Caco-2 (cell line): Measurements from ENCODE around the gene ASPHD1. TPM values are rescaled to one million over a fixed set of nuclear protein-coding genes. Genes with fewer than 3 reads are reported as not detected.
A peak's percentile ranks its signal among the peaks of the same experiment; 100 is the strongest.

ENCODE experiments used
- BruUV-seq: library from RNA; stranded (reverse); fragments of 400-500 nt; replicated peaks from 2 replicates; lab custom pipeline; 2021; lab: Mats Ljungman, UMichigan
- CTCF ChIA-PET: fragments of 300-600 bp; sonication (Branson Sonifier 250); formaldehyde crosslinking; loops from one replicate; lab custom pipeline; 2022; ENCODE audit warnings: antibody characterized with exemption; lab: Charles Lee
- POLR2A ChIA-PET: fragments of 300-600 bp; sonication (Branson Sonifier 250); formaldehyde crosslinking; loops from one replicate; lab custom pipeline; 2022; ENCODE audit warnings: antibody characterized with exemption; lab: Charles Lee
- DNase-seq, 2 experiments: peaks; one replicate each; pipeline versions ENCODE4 v3.0.0 to v3.0.0-alpha.2; 2020 to 2022
- H3K27me3 ChIP-seq: replicated peaks from 2 replicates; pipeline ENCODE4 v1.6.0; 2011; ENCODE audit warnings: low read length; ENCODE audit not compliant: control insufficient read depth, insufficient read depth
- H3K36me3 ChIP-seq: 2 replicates; pipeline ENCODE4 v1.5.1; 2011; ENCODE audit warnings: low read length; ENCODE audit not compliant: control insufficient read depth, insufficient read depth
- H3K4me1 ChIP-seq: fragments of 250-450 bp; sonication (Bioruptor Pico); 2 replicates; pipeline ENCODE4 v1.5.1; 2020; ENCODE audit warnings: mild to moderate bottlenecking
- H3K4me3 ChIP-seq: 2 replicates; pipeline ENCODE4 v1.5.1; 2011; ENCODE audit warnings: low read depth, mild to moderate bottlenecking, control low read depth, low read length
- H3K9me3 ChIP-seq: fragments of 250-450 bp; sonication (Bioruptor Pico); 2 replicates; pipeline ENCODE4 v1.5.1; 2020; ENCODE audit warnings: mild to moderate bottlenecking, moderate library complexity
- H3K27ac Mint-ChIP-seq: one replicate; pipeline ENCODE4 v1.8.0; 2022; ENCODE audit warnings: mixed read lengths; ENCODE audit not compliant: unreplicated experiment
- H3K27me3 Mint-ChIP-seq: one replicate; pipeline ENCODE4 v1.8.0; 2022; ENCODE audit warnings: mixed read lengths; ENCODE audit not compliant: insufficient read depth, unreplicated experiment
- H3K36me3 Mint-ChIP-seq: one replicate; pipeline ENCODE4 v1.8.0; 2022; ENCODE audit warnings: mild to moderate bottlenecking, mixed read lengths; ENCODE audit not compliant: insufficient read depth, unreplicated experiment
- H3K4me1 Mint-ChIP-seq: one replicate; pipeline ENCODE4 v1.8.0; 2022; ENCODE audit warnings: low read depth, mixed read lengths; ENCODE audit not compliant: unreplicated experiment
- H3K4me3 Mint-ChIP-seq: one replicate; pipeline ENCODE4 v1.8.0; 2022; ENCODE audit warnings: mild to moderate bottlenecking, moderate library complexity, mixed read lengths; ENCODE audit not compliant: unreplicated experiment
- H3K9me3 Mint-ChIP-seq: one replicate; pipeline ENCODE4 v1.8.0; 2022; ENCODE audit warnings: mixed read lengths; ENCODE audit not compliant: unreplicated experiment
- intact Hi-C: fragments of 100-400 bp; cut with micrococcal nuclease; formaldehyde crosslinking; loops from one replicate; pipeline ENCODE4 v1.10.0; 2022; ENCODE audit not compliant: unreplicated experiment
- total RNA-seq: library from RNA; stranded (reverse); gene quantifications from 2 replicates; pipeline ENCODE4 v1.2.3, GENCODE V29; 2022
- TF ChIP-seq, protein P1 (sequence below), 2 experiments: fragments of 200-600 bp in 1 of 2; IDR thresholded peaks; 1 replicate in 1 of 2; 2 replicates in 1 of 2; pipeline versions ENCODE4 v1.5.1 to v1.8.0; 2011 to 2022; ENCODE audit warnings: antibody characterized with exemption in 1 of 2, control low read depth in 1 of 2, inconsistent platforms in 1 of 2, low read depth in 1 of 2, low read length in 1 of 2, mild to moderate bottlenecking in 1 of 2, moderate library complexity in 1 of 2; ENCODE audit not compliant: insufficient read depth in 1 of 2, severe bottlenecking in 1 of 2, unreplicated experiment in 1 of 2

Gene ASPHD1
- total RNA-seq, 1 experiment from 2014 or later: 13.2 TPM

DNA sequence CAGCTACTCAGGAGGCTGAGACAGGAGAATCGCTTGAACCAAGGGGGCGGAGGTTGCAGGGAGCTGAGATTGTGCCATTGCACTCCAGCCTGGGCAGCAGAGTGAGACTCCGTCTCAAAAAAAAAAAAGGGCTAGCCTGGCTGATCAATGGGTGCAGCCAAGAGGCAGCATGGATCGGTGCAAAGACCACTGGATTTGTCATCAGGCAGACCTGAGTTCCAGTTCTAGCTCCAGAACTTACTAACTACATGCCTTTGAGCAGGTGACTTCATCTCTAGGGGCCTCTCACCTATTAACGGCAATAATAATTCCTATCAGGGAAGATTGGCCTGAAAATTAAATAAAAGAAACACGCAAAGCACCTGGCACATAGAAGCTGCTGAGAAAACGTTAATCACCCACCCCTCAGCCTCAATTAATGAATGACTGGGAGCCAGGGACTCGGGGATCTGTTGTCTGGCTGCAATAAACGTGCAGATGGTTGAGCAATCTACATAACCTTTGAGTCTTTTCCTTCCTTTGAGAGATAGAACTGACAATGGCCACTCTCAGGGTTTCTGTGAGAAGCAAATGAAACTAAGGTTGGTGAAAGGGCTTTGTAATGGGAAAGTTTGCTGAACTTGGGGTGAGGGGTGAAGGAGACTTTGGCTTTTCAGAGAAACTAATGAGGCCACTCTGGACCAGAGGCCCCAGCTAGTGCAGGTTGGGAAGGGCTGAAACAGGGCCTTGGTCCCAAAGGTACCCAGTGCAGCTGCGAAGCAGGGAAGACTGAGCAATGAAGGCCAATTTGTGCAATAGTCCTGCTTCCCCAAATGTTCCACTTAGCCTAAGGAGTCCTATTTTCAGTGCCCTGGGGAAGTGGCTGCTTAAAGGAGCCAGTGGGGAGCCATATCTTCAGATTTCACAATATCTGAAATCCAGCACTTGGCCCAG lies 8.5 kb upstream of the ASPHD1 start:
- ChIA-PET POLR2A (no interaction called here), CTCF (no interaction called here)
- no TSS peak for BruUV-seq
- TF ChIP-seq, protein P1, sequence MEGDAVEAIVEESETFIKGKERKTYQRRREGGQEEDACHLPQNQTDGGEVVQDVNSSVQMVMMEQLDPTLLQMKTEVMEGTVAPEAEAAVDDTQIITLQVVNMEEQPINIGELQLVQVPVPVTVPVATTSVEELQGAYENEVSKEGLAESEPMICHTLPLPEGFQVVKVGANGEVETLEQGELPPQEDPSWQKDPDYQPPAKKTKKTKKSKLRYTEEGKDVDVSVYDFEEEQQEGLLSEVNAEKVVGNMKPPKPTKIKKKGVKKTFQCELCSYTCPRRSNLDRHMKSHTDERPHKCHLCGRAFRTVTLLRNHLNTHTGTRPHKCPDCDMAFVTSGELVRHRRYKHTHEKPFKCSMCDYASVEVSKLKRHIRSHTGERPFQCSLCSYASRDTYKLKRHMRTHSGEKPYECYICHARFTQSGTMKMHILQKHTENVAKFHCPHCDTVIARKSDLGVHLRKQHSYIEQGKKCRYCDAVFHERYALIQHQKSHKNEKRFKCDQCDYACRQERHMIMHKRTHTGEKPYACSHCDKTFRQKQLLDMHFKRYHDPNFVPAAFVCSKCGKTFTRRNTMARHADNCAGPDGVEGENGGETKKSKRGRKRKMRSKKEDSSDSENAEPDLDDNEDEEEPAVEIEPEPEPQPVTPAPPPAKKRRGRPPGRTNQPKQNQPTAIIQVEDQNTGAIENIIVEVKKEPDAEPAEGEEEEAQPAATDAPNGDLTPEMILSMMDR (IDR thresholded peaks at IDR 0.05; ENCODE audit: insufficient read depth in 1 of 2, low read depth in 1 of 2, low read length in 1 of 2, severe bottlenecking in 1 of 2, unreplicated experiment in 1 of 2): no peak
- H3K27me3 Mint-ChIP-seq: no peaks in the 10 kb centered on the region
- peak overlapping the region; percentile 95 for H3K27ac Mint-ChIP-seq
- Histone ChIP-seq H3K4me1 (peaks cover 19% of the 10 kb centered on the region), H3K36me3 (no peaks in the 10 kb centered on the region; the same call in none of the 2 replicates), H3K27me3 (no peaks in the 10 kb centered on the region), H3K9me3 (no peaks in the 10 kb centered on the region), H3K4me3 (no peak overlapping the region)
- intact Hi-C loops: loop anchor here (10.0 kb wide), 1 partner anchor 133 kb away; the partner anchor contains the start of gene C16orf92
- DNase-seq: peak; percentile 54 to 66
- H3K9me3 Mint-ChIP-seq: no peaks in the 10 kb centered on the region
- peaks cover 7% of the 10 kb centered on the region for H3K4me1 Mint-ChIP-seq
- peak overlapping the region; percentile 51 for H3K4me3 Mint-ChIP-seq
- peaks cover 7% of the 10 kb centered on the region for H3K36me3 Mint-ChIP-seq

- Mint-ChIP-seq H3K4me1 (peaks cover 11% of the 10 kb centered on the region), H3K27ac (peak overlapping the region; percentile 95), H3K9me3 (no peaks in the 10 kb centered on the region), H3K36me3 (peaks cover 7% of the 10 kb centered on the region), H3K27me3 (no peaks in the 10 kb centered on the region), H3K4me3 (no peak overlapping the region)
- no peaks in the 10 kb centered on the region; the same call in none of the 2 replicates for H3K36me3 ChIP-seq
- no peak overlapping the region for H3K4me3 ChIP-seq
- no TSS peak for BruUV-seq
- TF ChIP-seq, protein P1 (IDR thresholded peaks at IDR 0.05; ENCODE audit: insufficient read depth in 1 of 2, low read depth in 1 of 2, low read length in 1 of 2, severe bottlenecking in 1 of 2, unreplicated experiment in 1 of 2): no peak
- DNase-seq: no peak
- ChIA-PET CTCF (no interaction called here), POLR2A (no interaction called here)
- intact Hi-C loops: loop anchor here (10.0 kb wide), 1 partner anchor 132 kb away; the partner anchor contains the start of gene C16orf92
- H3K27me3 ChIP-seq: no peaks in the 10 kb centered on the region
- peaks cover 19% of the 10 kb centered on the region for H3K4me1 ChIP-seq
- no peaks in the 10 kb centered on the region for H3K9me3 ChIP-seq
Observed at GRCh38 chr16:29892458-29892813, 7.9 kb upstream of the ASPHD1 start.

- POLR2A ChIA-PET: no interaction called here
- intact Hi-C loops: loop anchor here (10.0 kb wide), 1 partner anchor 131 kb away; the partner anchor contains the start of gene C16orf92
- H3K9me3 Mint-ChIP-seq: no peaks in the 10 kb centered on the region
- no peak overlapping the region for H3K4me3 Mint-ChIP-seq
- BruUV-seq: no TSS peak
- TF ChIP-seq, protein P1 (IDR thresholded peaks at IDR 0.05; ENCODE audit: insufficient read depth in 1 of 2, low read depth in 1 of 2, low read length in 1 of 2, severe bottlenecking in 1 of 2, unreplicated experiment in 1 of 2): no peak
- CTCF ChIA-PET: interaction anchor here (0.6 kb wide), 1 partner anchor 78 kb away, joined by 3 read pairs; no protein-coding TSS in a partner anchor
- Histone ChIP-seq H3K9me3 (no peaks in the 10 kb centered on the region), H3K27me3 (no peaks in the 10 kb centered on the region), H3K4me3 (no peak overlapping the region), H3K36me3 (no peaks in the 10 kb centered on the region; the same call in none of the 2 replicates), H3K4me1 (peaks cover 23% of the 10 kb centered on the region)
- DNase-seq: no peak
- peaks cover 14% of the 10 kb centered on the region for H3K4me1 Mint-ChIP-seq
- H3K27me3 Mint-ChIP-seq: no peaks in the 10 kb centered on the region
- no peak overlapping the region for H3K27ac Mint-ChIP-seq
- H3K36me3 Mint-ChIP-seq: peaks cover 7% of the 10 kb centered on the region
Observed at GRCh38 chr16:29893553-29893952, 6.7 kb upstream of the ASPHD1 start.
